OCI-LY3 (cell line): ENCODE results near the gene OPTN.

ENCODE experiments used
- EZH2phosphoT487 ChIP-seq: fragments of 200-600 bp; shearing (Covaris generic); IDR thresholded peaks from 2 replicates; pipeline ENCODE4 v1.6.1; 2018; ENCODE audit warnings: antibody characterized with exemption, mixed run types, low read depth
- TF ChIP-seq, protein P1 (sequence below): fragments of 200-600, 300-600 bp; sonication (generic); IDR thresholded peaks from 2 replicates; pipeline ENCODE4 v1.5.1; 2014; ENCODE audit warnings: antibody characterized with exemption, low read length, low read depth

DNA sequence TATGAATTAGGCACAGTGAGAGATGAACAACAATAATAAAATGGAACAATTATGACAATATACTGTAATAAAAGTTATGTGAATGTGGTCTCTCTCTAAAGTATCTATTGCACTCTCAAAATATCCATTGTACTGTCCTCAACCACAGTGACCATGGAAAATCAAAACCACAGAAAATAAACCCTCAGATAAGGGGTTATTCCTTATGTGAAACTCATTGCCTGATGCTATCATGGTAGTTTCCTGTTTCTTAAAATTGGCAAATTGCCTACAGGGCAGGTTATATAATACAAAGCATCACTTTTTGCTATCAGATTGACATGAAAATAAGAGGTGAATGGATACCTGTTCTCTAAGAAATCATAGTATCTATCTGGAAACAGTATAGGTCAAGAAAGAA is 65.2 kb downstream of the OPTN start:
- no peak for TF ChIP-seq EZH2phosphoT487
- TF ChIP-seq, protein P1, sequence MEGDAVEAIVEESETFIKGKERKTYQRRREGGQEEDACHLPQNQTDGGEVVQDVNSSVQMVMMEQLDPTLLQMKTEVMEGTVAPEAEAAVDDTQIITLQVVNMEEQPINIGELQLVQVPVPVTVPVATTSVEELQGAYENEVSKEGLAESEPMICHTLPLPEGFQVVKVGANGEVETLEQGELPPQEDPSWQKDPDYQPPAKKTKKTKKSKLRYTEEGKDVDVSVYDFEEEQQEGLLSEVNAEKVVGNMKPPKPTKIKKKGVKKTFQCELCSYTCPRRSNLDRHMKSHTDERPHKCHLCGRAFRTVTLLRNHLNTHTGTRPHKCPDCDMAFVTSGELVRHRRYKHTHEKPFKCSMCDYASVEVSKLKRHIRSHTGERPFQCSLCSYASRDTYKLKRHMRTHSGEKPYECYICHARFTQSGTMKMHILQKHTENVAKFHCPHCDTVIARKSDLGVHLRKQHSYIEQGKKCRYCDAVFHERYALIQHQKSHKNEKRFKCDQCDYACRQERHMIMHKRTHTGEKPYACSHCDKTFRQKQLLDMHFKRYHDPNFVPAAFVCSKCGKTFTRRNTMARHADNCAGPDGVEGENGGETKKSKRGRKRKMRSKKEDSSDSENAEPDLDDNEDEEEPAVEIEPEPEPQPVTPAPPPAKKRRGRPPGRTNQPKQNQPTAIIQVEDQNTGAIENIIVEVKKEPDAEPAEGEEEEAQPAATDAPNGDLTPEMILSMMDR = no peak
